K562 (cell line): ENCODE measurements around the gene SLC9B1.

ENCODE experiments used
- CBX5 ChIP-seq: IDR thresholded peaks from 2 replicates; pipeline ENCODE4 v1.6.1; 2014; ENCODE audit warnings: low read depth, borderline replicate concordance
- POLR2AphosphoS2 ChIP-seq: IDR thresholded peaks from 2 replicates; pipeline ENCODE4 v1.6.1; 2012; ENCODE audit warnings: low read length, improper control_type of control experiment
- TF ChIP-seq, protein P1 (sequence below), 3 experiments: IDR thresholded peaks in 2 of 3; conservative IDR thresholded peaks in 1 of 3; 2 replicates each; pipeline ENCODE4 v1.5.1; 2011 to 2012; ENCODE audit warnings: low read length in 3 of 3, mild to moderate bottlenecking in 3 of 3, control low read depth in 2 of 3, improper control_type of control experiment in 1 of 3, inconsistent platforms in 1 of 3, low read depth in 1 of 3, mixed read lengths in 1 of 3, moderate library complexity in 1 of 3; ENCODE audit not compliant: insufficient read depth in 2 of 3

DNA sequence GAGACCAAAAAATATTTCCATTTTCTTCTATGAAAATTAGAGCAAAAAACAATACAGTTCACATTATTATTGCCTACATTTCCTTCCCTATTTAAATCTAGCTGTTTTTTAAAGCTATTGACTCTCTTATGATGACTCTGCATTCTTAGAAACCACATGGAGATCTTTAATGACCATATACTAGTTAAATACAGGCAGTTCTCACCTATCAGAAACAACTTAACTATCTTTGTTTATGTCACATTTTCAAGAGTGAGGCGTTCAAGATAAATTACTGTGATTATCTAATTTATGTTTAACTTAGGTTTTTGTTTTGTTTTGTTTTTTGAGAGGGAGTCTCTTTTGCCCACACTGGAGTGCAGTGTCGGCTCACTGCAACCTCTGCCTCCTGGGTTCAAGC, 147.7 kb downstream of the SLC9B1 start:
- no peak for TF ChIP-seq CBX5
- TF ChIP-seq, protein P1, sequence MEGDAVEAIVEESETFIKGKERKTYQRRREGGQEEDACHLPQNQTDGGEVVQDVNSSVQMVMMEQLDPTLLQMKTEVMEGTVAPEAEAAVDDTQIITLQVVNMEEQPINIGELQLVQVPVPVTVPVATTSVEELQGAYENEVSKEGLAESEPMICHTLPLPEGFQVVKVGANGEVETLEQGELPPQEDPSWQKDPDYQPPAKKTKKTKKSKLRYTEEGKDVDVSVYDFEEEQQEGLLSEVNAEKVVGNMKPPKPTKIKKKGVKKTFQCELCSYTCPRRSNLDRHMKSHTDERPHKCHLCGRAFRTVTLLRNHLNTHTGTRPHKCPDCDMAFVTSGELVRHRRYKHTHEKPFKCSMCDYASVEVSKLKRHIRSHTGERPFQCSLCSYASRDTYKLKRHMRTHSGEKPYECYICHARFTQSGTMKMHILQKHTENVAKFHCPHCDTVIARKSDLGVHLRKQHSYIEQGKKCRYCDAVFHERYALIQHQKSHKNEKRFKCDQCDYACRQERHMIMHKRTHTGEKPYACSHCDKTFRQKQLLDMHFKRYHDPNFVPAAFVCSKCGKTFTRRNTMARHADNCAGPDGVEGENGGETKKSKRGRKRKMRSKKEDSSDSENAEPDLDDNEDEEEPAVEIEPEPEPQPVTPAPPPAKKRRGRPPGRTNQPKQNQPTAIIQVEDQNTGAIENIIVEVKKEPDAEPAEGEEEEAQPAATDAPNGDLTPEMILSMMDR (IDR thresholded peaks at IDR 0.05 in 2 of 3, conservative IDR thresholded peaks at IDR 0.05 in 1 of 3; ENCODE audit: insufficient read depth in 2 of 3, low read depth in 1 of 3, low read length in 3 of 3), result no peak
- no peak for TF ChIP-seq POLR2AphosphoS2
